SKM-1 treated with dmso at 0.1 percent for 144 hours (cell line): ENCODE results near the gene SLC24A5.

ENCODE experiments used
- DNase-seq: peaks from one replicate; lab custom pipeline; 2025; ENCODE audit not compliant: unreplicated experiment; lab: John Stamatoyannopoulos, UW

Gene SLC24A5

DNA sequence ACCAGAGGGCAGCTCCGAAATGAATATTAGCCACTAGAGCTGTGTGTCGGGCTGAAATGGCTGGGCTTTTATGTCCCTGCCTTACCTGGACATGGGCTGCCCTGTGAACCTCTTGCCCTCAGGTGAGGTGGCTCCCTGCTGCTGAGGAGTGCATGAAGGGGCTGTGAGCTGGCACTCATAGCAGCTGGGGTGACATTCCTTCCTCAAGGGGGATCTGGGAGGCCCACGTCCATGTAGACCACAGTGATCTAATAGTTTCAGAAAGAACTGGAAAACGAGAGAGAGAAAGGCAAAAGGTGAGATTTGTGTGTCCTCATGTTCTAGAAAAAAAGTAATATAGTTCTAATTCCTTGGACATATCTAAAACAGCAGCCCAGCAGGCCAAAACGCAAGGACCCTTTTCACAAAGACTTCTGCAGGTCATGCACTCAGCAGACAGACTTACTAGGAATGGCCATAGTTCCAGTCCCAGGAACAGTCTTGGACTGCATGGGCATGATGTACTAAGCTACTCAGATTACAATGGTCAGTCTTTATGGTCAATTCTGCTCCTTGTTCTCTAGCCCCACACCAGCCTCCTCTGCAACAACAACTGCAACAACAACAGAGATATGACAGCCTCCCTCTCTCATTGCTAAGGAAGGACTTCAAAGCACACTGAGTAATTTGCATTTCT lies 10.8 kb upstream of the SLC24A5 start:
- no peak for DNase-seq

DNA sequence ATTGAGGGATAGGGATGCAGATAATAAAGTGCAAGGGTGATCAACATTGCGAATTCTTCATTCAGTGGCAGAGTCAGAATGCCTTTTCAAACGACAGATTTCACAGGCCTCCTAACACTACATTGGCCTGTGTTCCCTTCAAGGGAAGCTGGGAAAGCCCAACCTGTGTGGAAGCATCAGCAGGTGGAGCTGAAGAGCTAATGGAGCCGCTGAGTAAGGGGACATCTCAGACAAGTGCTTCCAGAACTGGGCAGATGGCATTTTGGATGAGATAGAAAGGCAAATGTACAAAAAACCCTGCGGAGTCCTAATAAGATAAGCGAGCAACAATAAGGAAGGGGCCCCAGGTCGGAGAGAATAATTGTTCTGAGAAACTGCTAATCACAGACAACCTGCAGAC lies 8.5 kb upstream of the SLC24A5 start:
- DNase-seq, result no peak

DNA sequence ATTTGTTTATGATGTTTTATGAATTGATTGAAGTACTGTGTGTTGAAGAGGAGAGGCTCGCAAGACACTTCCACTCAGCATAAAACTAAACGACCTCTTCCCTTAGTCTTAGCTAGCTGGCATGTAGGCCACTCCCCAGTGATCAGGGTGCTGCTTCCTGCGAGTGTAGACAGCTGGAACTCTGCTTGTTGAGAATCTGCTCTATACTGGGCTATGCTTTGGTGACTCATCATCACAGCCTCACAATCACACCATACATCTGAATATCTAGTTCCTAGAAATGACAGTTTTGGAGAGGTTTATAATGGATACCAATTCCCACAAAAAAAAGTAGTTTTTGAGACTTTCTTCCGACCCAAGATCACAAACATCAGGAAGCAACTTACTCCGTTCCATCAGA lies 1.5 kb upstream of the SLC24A5 start:
- DNase-seq, result no peak

DNA sequence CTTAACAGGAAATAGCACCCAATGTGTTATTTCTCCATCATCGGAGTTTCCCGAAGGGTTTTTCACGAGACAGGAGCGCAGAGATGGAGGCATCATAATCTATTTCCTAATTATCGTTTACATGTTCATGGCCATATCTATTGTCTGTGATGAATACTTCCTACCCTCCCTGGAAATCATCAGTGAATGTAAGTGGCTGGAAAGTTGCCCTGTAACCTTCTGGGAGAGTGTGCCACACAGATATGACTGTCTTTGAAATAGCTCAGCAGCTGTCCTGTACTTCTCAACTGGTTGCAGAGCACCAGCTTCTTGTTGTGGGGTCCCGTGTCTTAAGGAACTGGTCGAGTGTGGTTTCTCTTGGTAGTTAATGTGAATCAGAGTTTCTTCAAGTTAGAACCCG lies 1.1 kb downstream of the SLC24A5 start:
- no peak for DNase-seq

DNA sequence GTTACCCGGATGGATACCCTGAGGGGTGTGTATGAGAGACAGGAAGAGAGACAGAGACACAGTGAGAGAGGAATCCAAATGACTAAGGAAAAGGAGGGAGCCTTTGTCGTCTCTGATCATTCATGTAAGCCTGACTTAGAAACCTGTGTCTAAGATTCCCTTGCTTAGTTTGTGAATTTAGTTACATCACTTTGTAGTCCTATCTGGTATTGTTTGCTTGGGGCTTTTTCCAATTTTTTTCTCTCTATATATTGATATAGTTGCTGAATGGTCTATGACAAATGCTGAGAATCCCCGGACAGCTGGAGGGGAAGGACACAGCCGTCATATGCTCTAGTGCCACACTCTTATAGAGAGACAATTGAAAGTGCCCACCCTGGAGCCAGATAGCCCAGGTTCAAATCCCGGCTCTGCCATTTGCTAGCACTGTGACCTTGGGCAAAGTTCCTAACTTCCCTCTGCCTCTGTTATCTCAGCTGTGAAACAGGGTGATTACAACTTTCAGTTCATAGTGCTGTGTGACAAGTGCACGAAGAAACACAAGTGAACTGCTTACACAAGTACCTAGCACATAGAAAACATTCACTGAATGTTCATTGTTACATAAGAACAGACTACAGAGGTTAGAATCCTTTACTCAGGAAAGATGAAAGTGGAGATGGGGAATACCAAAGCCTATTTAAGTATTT lies 6.0 kb downstream of the SLC24A5 start:
- no peak for DNase-seq

DNA sequence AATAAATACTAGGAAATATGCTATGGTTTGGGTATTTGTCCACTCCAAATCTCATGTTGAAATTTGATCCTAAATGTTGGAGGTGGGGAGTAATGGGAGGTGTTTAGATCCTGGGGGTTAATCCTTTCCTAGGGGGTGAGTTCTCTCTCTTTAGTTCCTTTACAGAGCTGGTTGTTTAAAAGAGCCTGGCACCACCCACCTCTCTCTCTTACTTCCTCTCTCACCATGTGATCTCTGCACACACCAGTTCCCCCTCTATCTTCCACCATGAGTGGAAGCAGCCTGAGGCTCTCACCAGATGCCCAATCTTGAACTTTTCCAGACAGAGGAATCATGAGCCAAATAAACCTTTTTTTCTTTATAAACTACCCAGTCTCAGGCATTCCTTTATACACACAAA lies 10.5 kb downstream of the SLC24A5 start:
- no peak for DNase-seq

DNA sequence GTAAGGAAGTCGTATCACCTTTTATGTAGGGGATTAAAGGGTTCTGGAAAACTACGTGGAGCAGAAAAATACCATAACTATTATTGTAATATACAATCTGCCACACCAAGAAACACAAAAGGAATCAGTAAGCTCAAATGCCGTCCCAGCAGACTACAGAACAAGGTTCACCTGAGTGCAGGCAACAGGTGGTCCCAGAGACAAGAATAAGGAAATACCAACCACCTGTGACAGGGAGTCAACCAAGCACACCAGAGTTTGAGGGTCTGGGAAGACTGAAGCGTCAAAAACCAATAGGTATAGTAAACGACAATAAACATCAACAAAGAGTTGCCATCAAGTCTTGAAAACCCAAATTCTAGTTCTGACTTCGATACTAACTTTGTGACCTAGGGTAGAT lies 12.1 kb downstream of the SLC24A5 start:
- DNase-seq, result no peak

DNA sequence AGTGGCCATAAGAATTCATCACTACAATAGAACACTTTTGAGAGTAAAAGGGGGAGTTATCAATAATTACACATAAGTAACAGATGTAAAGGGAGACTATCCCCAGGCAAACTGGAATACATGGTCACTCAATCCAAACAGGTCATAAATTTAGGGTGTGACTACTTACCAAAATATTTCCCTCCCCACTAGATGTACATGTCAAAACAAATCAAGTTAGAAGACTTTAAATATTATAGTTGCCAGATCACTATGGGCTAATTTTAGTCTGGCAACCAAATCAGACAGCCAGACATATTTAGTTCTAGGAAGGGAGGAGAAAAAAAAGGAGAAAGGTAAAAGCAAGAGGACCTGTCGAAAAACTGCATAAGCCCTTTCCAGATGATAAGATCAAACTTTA lies 23.1 kb downstream of the SLC24A5 start:
- no peak for DNase-seq

DNA sequence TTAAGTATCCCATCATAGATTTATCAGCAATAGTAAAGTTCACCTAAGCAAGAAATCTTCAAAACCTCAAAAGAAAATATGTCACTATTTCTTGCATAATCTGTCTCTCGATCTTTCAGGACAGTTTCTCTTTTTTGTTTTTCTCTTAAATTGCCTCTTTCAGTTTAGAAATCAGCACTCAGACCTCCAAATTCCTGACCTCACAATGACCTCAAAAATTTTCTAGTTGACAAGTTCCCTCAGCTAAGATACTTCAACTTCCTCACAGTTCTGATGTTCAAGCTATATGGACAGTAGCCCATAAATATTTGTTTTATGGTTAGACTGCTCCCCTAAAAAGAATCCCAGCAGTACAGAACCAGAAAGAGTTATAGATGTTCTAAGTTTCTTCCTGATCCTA lies 24.1 kb downstream of the SLC24A5 start:
- DNase-seq, result peak; percentile 75

DNA sequence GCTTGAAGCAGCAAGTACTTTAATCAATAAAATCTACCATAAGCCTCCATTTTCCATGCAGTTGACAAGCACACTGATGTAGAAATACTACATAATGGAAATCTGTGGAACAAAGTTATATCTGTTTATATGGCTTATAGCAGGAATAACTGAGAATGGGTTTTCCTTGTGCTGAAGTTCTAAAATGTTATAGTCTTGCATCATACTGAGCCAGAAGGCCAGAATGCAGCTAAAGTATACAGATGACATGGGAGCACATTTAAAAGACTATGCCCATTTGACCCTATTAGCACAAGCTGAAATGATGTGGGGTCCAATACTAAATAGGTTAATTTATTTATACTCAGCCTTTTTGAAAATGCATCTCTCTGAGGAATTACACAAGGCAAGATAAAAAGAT lies 25.1 kb downstream of the SLC24A5 start:
- DNase-seq, result no peak

DNA sequence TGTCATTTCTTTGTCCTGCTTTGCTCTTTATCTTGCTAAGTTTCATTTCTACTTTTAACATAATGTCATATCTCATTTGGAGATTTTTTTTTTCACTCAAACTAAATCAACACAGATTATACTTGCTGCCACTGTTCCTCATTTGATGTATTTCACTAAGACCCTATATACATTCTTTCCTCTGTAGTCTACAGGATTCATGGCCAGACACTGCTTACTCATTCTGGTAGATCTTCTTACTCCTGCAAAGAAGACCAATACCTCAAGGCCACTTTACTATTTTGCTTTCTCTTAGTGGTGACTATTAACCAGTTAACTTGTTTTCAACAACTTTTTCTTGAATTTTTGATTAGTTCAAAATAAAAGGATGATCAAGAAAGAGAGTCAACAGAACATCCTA lies 26.6 kb downstream of the SLC24A5 start:
- DNase-seq, result no peak

DNA sequence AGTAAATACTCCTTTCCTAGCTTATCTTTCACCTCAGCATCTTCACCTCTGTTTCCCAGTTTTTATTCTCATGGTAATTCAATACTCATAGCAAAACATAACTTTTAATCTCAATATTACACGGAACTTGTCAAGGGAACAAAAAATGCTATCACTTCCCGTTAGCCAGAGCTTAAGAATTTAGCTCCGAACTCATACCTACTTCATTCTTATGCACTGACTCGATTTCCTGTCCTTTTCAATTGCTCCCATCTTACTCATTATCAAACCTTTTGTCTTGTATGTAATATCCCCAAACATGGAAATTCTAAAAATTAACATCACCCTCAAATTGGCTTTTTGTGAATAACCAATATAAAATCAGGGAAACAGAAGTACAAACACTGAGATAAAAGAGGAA lies 29.1 kb downstream of the SLC24A5 start:
- DNase-seq, result no peak

DNA sequence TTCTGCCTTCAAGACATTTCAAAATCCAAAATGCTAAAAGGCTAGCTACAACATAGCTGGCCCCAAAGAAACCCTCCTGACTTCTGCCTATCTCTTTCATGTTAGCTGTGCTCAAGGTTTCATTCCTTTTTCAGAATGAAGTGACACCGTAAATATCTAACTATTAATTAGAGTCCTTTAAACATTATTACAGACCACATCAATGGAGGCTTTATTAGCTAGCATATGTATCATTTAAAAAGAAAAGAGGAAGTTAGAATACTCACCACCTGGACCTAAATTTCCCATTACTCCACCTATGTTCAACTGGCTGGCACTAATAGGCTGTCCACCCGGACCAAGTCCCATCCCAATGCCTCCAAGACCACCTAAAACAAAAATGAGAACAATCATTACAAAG lies 32.7 kb downstream of the SLC24A5 start:
- no peak for DNase-seq

DNA sequence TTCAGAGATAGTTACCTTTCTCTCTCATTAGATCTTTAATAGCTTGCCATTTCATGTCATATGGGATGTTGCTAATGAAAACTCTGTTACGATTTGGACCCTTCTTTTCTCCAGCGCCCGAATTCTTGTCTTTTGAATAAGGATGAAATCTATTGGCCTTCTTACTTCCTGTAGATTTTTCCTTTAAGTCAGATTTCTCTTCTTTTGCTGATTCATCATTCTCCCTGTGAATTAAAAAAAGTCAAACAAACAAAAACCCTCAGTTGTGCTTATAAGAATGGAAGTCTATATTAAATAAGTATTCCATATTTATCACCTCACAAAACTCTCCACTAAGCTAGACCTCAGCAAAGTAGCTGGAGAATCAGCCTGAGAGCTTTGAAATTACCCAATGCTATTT lies 47.8 kb downstream of the SLC24A5 start:
- DNase-seq, result no peak

DNA sequence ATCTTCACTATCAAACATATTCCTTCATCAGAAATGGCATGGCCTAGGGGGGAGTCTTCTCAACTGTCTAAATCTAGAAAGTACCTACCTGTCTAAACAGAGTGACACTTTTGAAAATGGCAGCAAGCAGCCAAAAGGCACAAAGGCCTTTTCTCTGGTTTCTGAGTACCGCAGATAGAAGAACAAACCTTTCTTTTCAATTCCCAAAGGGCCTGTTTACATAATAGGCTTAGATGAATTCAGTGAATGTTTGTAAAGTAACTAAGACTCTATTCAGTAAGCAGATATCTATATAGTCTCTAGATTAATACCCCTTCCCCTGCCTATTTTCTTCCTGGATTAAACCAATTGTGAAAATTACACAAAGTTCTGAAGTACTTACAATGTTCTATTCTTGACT lies 50.2 kb downstream of the SLC24A5 start:
- DNase-seq, result no peak

DNA sequence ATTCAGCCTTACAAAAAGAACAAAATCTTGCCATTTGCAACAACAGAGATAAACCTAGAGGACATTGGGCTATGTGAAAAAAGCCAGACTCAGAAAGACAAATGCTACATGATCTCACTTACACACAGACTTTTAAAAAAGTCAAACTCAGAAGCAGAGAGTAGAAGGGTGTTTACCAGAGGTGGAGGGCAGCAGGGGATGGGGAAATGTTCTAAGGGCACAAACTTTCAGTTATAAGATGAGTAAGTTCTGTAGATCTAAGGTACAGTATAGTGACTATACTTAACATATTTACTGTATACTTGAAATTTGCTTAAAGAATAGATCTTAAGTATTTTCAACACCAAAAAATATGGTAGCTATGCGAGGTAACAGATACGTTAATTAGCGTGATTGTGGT lies 54.3 kb downstream of the SLC24A5 start:
- DNase-seq, result no peak

DNA sequence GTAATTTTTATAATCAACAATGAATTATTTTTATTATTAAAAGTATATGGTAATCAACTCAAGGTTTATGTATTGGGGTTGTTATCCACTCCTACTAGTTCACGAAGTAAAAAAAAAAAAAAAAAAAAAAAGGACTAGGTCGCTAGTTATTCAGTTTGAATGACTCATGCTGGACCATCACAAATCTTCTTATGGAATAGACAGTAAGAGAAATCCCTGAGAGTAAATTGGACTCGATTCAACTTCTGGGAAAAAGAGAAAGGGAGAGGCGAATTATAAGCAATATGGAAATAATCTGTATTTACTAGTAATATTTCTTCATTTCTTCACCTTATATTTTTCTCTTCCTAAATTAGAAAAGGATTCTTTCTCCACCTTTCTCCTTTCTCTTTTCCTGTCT lies 55.3 kb downstream of the SLC24A5 start:
- no peak for DNase-seq

DNA sequence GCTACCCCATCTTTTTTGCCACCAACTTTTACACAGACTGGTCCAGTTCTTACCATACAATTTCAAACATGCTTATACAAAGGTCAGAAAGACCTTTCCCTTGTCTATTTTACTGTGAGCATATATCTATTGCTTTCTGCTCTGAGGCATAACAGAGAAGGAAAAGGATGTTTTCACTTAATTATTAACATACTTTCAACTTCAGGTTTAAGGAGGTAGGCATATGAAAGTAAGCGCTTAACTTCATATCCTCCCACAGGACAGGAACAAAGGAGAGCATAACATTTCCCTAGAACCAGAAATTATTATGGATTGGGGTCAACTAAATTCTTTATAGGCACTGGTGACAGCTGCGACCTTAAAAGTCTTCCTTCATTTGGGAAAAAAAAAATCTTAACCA lies 56.2 kb downstream of the SLC24A5 start:
- no peak for DNase-seq

DNA sequence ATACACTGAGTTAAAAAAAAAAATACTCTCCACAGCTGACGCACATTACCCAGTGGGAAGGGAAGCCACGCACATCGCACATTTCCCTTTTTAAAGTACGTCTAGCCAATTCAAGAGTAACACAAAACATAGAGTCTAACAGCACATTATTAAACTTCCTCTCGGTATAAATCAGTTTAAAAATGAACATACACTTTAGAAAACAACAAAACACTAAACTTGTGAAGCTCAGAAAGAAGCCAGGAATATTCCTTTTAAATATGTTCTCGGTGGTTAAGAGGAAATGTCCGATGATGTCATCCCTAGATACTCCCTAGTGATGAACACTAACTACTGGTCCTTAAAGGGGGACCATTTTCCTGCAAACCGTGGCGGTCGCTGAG lies 56.6 kb downstream of the SLC24A5 start:
- DNase-seq, result peak; percentile 19

DNA sequence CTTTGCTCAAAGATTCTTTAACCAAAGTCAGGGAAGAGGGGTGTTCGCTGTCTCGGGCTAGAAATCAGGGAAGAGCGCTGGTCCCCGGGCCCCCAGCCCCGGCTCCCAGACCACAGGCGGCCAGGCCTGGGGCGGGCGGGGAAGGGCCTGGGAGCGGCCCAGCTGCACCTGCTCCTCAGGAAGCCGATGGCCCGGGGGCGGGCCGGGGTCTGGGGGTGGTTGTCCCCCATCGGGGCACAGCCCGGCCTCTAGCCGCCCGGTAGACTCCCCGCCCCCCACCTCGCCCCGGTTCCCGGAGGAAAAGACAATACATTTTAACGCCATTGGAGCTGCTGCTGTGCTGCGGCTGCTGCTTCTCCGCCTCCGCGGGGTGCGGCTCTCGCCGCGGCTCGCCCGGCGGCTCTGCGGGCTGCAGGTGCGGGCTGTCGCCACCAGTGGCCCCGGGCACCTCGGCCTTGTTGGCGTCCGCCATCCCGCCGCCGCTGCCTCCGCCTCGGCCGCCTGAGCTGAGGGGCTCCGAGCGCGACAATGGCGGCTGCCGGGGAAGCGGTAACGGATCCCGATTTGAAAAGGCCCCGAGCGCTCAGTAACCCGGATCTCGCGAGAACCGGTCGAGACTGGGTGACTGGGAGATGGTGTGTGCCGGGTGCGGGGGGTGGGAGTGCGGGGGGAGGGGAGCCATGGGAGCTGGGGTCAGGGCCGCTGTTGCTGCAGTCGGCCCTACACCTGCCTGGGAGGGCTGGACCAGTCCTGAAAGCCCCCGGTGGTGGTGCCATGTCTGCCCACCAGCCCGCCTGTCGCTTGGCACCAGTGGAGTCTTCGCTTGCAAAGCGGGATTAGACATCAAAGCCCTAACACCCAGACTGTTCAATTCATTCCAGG lies 57.2 kb downstream of the SLC24A5 start, which contains the start of gene MYEF2:
Gene MYEF2, minus strand, starts transcription at position 530 of the 882 bp plus-strand sequence. Its CDS starts 58 bp downstream, at position 472.
- peak; percentile 17 for DNase-seq

DNA sequence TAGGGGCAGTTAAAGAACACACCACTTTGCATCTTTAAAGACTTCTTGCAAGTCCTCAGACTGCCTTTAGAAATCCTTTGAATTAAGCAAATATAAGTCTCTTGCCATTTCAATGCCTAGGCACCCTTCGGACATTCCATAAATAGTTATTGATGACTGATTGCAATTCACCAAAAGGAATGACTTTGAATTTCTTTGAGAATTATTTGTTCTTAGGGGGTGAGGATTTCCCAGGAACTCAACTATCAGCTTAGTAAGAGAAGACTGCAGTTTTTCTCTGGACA lies 57.8 kb downstream of the SLC24A5 start:
- DNase-seq, result no peak

DNA sequence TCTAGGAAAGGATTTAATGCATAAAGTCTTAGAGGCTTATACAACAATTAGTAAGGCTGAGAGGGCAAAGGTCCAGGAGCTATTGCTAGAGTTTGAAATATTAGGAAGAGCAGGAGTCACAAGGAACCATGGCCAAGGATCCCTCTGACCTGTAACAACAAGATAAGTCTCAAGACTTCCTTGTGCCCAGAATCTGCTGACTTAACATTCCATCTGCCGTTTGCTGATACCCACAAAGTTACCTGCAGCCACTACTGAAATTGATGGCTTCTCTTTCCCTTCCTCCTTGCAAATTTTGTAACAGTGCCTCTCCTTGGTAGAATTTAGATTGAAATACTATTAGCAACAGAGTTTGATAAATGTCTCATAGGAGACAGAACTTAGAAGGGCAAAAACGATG lies 62.0 kb downstream of the SLC24A5 start:
- no peak for DNase-seq
